IMR-90 (cell line): ENCODE measurements around the gene FBP1. TPM values are rescaled to one million over a fixed set of nuclear protein-coding genes. Genes with fewer than 3 reads are reported as not detected.

Experiments used
- ATAC-seq: fragments of 200-7000 bp; cut with Tn5 transposase; 2 replicates; pipeline ENCODE4 v1.9.1; 2020; ENCODE audit warnings: low read depth, mild to moderate bottlenecking, moderate library complexity
- BruUV-seq: library from RNA; stranded (reverse); fragments of 400-500 nt; replicated peaks from 2 replicates; lab custom pipeline; 2021; lab: Mats Ljungman, UMichigan
- CTCF ChIA-PET: fragments of 300-600 bp; formaldehyde crosslinking; extraction: SDS; loops from one replicate; lab custom pipeline; 2021; ENCODE audit warnings: antibody characterized with exemption; lab: Yijun Ruan, JAX
- POLR2A ChIA-PET: fragments of 300-600 bp; sonication (Branson Sonifier 250); formaldehyde crosslinking; loops from one replicate; lab custom pipeline; 2022; ENCODE audit warnings: antibody characterized with exemption; ENCODE audit not compliant: unreplicated experiment; lab: Charles Lee
- DNase-seq: peaks from one replicate; pipeline ENCODE4 v3.0.0; 2013
- H2AFZ ChIP-seq: replicated peaks from 2 replicates; pipeline ENCODE3; 2013; ENCODE audit warnings: low read length, mild to moderate bottlenecking; ENCODE audit not compliant: poor library complexity
- H2AK5ac ChIP-seq: 2 replicates; pipeline ENCODE4 v1.6.1; 2013; ENCODE audit warnings: low read depth, low read length, inconsistent platforms
- H2AK9ac ChIP-seq: replicated peaks from 2 replicates; pipeline ENCODE3; 2013; ENCODE audit warnings: mild to moderate bottlenecking, low read depth, low read length, moderate library complexity; ENCODE audit not compliant: poor library complexity
- H2BK120ac ChIP-seq: 2 replicates; pipeline ENCODE4 v1.6.1; 2013; ENCODE audit warnings: low read depth, low read length, inconsistent platforms
- H2BK15ac ChIP-seq: 3 replicates; pipeline ENCODE4 v1.6.1; 2013; ENCODE audit warnings: low read depth, low read length, inconsistent platforms
- H2BK20ac ChIP-seq: 2 replicates; pipeline ENCODE4 v1.6.1; 2013; ENCODE audit warnings: low read depth, mild to moderate bottlenecking, inconsistent platforms, low read length, moderate library complexity
- H2BK5ac ChIP-seq: 2 replicates; pipeline ENCODE4 v1.6.1; 2013; ENCODE audit warnings: mild to moderate bottlenecking, low read depth, low read length, inconsistent platforms; ENCODE audit not compliant: poor library complexity, severe bottlenecking
- H3K14ac ChIP-seq: replicated peaks from 2 replicates; pipeline ENCODE4 v1.6.1; 2013; ENCODE audit warnings: low read depth, low read length, inconsistent platforms
- H3K18ac ChIP-seq: 2 replicates; pipeline ENCODE4 v1.6.1; 2013; ENCODE audit warnings: low read depth, low read length, control low read depth
- H3K23ac ChIP-seq: 2 replicates; pipeline ENCODE4 v1.6.1; 2013; ENCODE audit warnings: low read depth, low read length, inconsistent platforms
- H3K27ac ChIP-seq: 2 replicates; pipeline ENCODE4 v1.5.1; 2013; ENCODE audit warnings: mild to moderate bottlenecking, control low read depth, low read length; ENCODE audit not compliant: insufficient read depth
- H3K27me3 ChIP-seq: 2 replicates; pipeline ENCODE4 v1.6.1; 2013; ENCODE audit warnings: low read length; ENCODE audit not compliant: control insufficient read depth, insufficient read depth
- H3K36me3 ChIP-seq: 2 replicates; pipeline ENCODE4 v1.6.1; 2013; ENCODE audit warnings: low read length, mixed read lengths; ENCODE audit not compliant: control insufficient read depth, insufficient read depth
- H3K4ac ChIP-seq: 2 replicates; pipeline ENCODE4 v1.6.1; 2013; ENCODE audit warnings: low read depth, low read length, inconsistent platforms
- H3K4me1 ChIP-seq: 2 replicates; pipeline ENCODE4 v1.6.1; 2013; ENCODE audit warnings: low read length, mixed read lengths; ENCODE audit not compliant: control insufficient read depth, insufficient read depth
- H3K4me2 ChIP-seq: 2 replicates; pipeline ENCODE4 v1.6.1; 2013; ENCODE audit warnings: low read depth, mild to moderate bottlenecking, control low read depth, low read length, moderate library complexity
- H3K4me3 ChIP-seq: 2 replicates; pipeline ENCODE4 v1.5.1; 2013; ENCODE audit warnings: low read depth, mild to moderate bottlenecking, control low read depth, low read length, moderate library complexity; ENCODE audit not compliant: insufficient read depth
- H3K56ac ChIP-seq: 2 replicates; pipeline ENCODE4 v1.6.1; 2013; ENCODE audit warnings: low read length, inconsistent platforms; ENCODE audit not compliant: insufficient read depth; ENCODE audit errors: extremely low read depth
- H3K79me1 ChIP-seq, 2 experiments: 2 replicates each; pipeline ENCODE4 v1.6.1; 2013; ENCODE audit warnings: low read length in 2 of 2, inconsistent platforms in 1 of 2, low read depth in 1 of 2
- H3K9ac ChIP-seq: 2 replicates; pipeline ENCODE4 v1.6.1; 2013; ENCODE audit warnings: low read depth, low read length, control low read depth
- H3K9me1 ChIP-seq: 2 replicates; pipeline ENCODE4 v1.6.1; 2013; ENCODE audit warnings: low read length, inconsistent platforms; ENCODE audit not compliant: insufficient read depth
- H3K9me3 ChIP-seq: 2 replicates; pipeline ENCODE4 v1.6.1; 2013; ENCODE audit warnings: low read length; ENCODE audit not compliant: control insufficient read depth, insufficient read depth
- H4K20me1 ChIP-seq: 2 replicates; pipeline ENCODE4 v1.6.1; 2013; ENCODE audit warnings: low read length, inconsistent platforms; ENCODE audit not compliant: insufficient read depth
- H4K5ac ChIP-seq: 2 replicates; pipeline ENCODE4 v1.6.1; 2013; ENCODE audit warnings: mild to moderate bottlenecking, low read depth, low read length, control low read depth
- H4K8ac ChIP-seq, 2 experiments: 2 replicates each; pipeline ENCODE4 v1.6.1; 2013; ENCODE audit warnings: low read depth in 2 of 2, low read length in 2 of 2, control low read depth in 1 of 2, inconsistent platforms in 1 of 2
- H4K91ac ChIP-seq: 2 replicates; pipeline ENCODE4 v1.6.1; 2013; ENCODE audit warnings: low read depth, low read length, inconsistent platforms; ENCODE audit not compliant: insufficient read depth
- BHLHE40 ChIP-seq: fragments of 150-350 bp; IDR thresholded peaks from 2 replicates; pipeline ENCODE4 v1.6.1; 2016; ENCODE audit warnings: mild to moderate bottlenecking, low read depth, low read length
- MAZ ChIP-seq: IDR thresholded peaks from 2 replicates; pipeline ENCODE4 v1.6.1; 2012; ENCODE audit warnings: low read depth, mild to moderate bottlenecking, low read length, improper control_type of control experiment, moderate library complexity, borderline replicate concordance
- MXI1 ChIP-seq: IDR thresholded peaks from 2 replicates; pipeline ENCODE4 v1.6.1; 2012; ENCODE audit warnings: low read depth, mild to moderate bottlenecking, low read length, moderate library complexity, borderline replicate concordance
- RAD21 ChIP-seq: IDR thresholded peaks from 2 replicates; pipeline ENCODE4 v1.6.1; 2012; ENCODE audit warnings: low read length, improper control_type of control experiment
- SMC3 ChIP-seq: fragments of 150-350 bp; IDR thresholded peaks from 2 replicates; pipeline ENCODE4 v1.6.1; 2016; ENCODE audit warnings: low read depth, mild to moderate bottlenecking, antibody characterized with exemption, low read length, moderate library complexity
- WGBS, 2 experiments: methylation state at CpG; one replicate each; pipeline versions ENCODE4 v1.1.5 to v1.1.7; 2013; ENCODE audit warnings: missing lambda C conversion rate in 2 of 2; ENCODE audit not compliant: insufficient read length in 1 of 2; ENCODE audit errors: extremely low coverage in 2 of 2; 5-methylcytosine and 5-hydroxymethylcytosine counted together
- dilution Hi-C: fragments of 300-500 bp; cut with HindIII; formaldehyde crosslinking; loops from one replicate; pipeline ENCODE4 v1.14.3; 2018; ENCODE audit warnings: low sequenced_read_pairs; ENCODE audit not compliant: unreplicated experiment
- in situ Hi-C: fragments of 300-500 bp; cut with MboI; formaldehyde crosslinking; loops from 3 replicates; pipeline ENCODE4 v1.14.3; 2019; ENCODE audit warnings: low sequenced_read_pairs, inconsistent platforms, mixed read lengths
- intact Hi-C: fragments of 100-400 bp; cut with micrococcal nuclease; formaldehyde crosslinking; loops from 2 replicates; pipeline ENCODE4 v1.10.0; 2022
- polyA plus RNA-seq, 3 experiments: library from polyadenylated mRNA; depleted of rRNA; stranded (reverse); fragments of >200 nt; gene quantifications; 2 replicates each; pipeline ENCODE4 v1.2.3, GENCODE V29; 2012; ENCODE audit warnings: low replicate concordance in 1 of 3
- total RNA-seq: library from RNA; depleted of rRNA; stranded (reverse); fragments of >200 nt; gene quantifications from 2 replicates; pipeline ENCODE4 v1.2.3, GENCODE V29; 2012
- TF ChIP-seq, protein P1 (sequence below): fragments of 150-350 bp; IDR thresholded peaks from 2 replicates; pipeline ENCODE4 v1.6.1; 2016; ENCODE audit warnings: low read depth, mild to moderate bottlenecking, low read length, moderate library complexity, borderline replicate concordance
- TF ChIP-seq, protein P2 (sequence below): conservative IDR thresholded peaks from 2 replicates; pipeline ENCODE4 v1.5.1; 2012; ENCODE audit warnings: mild to moderate bottlenecking, low read depth, low read length, improper control_type of control experiment

Gene FBP1
- total and polyA plus RNA-seq, 2 of the 4 experiments (the other 2 are of a cell fraction), result not detected

DNA sequence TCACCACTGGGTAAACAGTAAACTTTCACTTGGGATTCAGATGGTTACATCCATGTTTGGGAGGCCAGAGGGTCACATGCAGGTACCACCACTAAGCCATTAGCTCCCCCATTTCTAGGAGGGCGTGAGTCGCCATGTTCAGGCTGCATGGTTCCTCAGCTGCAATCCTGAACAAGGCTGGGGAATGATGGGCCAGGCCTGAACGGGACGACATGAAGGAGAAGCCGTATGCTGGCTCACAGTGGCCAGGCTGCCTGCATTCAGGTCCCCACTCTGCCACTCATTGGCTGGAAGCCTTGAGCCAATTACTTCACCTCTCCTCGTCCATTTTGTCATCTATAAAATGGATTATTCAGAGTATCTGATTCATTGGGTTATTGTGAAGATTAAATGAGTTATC, 36.7 kb downstream of the FBP1 start:
- Histone ChIP-seq H4K91ac (no peak overlapping the region), H3K18ac (no peak overlapping the region), H2BK15ac (no peak overlapping the region), H3K23ac (no peak overlapping the region), H4K8ac (no peak overlapping the region), H3K79me1 (no peaks in the 10 kb centered on the region), H3K14ac (no peak overlapping the region), H4K5ac (no peak overlapping the region), H2AFZ (no peak overlapping the region), H3K4me2 (no peak overlapping the region), H3K4me1 (no peaks in the 10 kb centered on the region), H3K9me1 (no peaks in the 10 kb centered on the region), H2AK9ac (no peak overlapping the region), H4K20me1 (no peaks in the 10 kb centered on the region), H2BK5ac (no peak overlapping the region), H3K4me3 (no peak overlapping the region), H2BK20ac (no peak overlapping the region), H3K9me3 (no peaks in the 10 kb centered on the region), H2AK5ac (no peak overlapping the region), H3K56ac (no peak overlapping the region), H2BK120ac (no peak overlapping the region), H3K27ac (no peak overlapping the region), H3K27me3 (peaks cover 26% of the 10 kb centered on the region), H3K36me3 (no peaks in the 10 kb centered on the region), H3K4ac (no peak overlapping the region), H3K9ac (no peak overlapping the region)
- dilution Hi-C loops (no loop called here), in situ Hi-C loops (no loop called here), intact Hi-C loops (no loop called here)
- no peak for DNase-seq
- BruUV-seq, result no TSS peak
- no peak for ATAC-seq
- ChIA-PET CTCF (no interaction called here), POLR2A (no interaction called here)
- 80% methylated on average over 1 of the region's 6 CpGs; no CpG with 5 or more reads in 1 of the 2 experiments for WGBS, 2 experiments
- TF ChIP-seq, protein P1, sequence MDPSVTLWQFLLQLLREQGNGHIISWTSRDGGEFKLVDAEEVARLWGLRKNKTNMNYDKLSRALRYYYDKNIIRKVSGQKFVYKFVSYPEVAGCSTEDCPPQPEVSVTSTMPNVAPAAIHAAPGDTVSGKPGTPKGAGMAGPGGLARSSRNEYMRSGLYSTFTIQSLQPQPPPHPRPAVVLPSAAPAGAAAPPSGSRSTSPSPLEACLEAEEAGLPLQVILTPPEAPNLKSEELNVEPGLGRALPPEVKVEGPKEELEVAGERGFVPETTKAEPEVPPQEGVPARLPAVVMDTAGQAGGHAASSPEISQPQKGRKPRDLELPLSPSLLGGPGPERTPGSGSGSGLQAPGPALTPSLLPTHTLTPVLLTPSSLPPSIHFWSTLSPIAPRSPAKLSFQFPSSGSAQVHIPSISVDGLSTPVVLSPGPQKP, result no peak
- TF ChIP-seq BHLHE40, result no peak
- no peak for TF ChIP-seq SMC3
- no peak for TF ChIP-seq MAZ
- TF ChIP-seq, protein P2, sequence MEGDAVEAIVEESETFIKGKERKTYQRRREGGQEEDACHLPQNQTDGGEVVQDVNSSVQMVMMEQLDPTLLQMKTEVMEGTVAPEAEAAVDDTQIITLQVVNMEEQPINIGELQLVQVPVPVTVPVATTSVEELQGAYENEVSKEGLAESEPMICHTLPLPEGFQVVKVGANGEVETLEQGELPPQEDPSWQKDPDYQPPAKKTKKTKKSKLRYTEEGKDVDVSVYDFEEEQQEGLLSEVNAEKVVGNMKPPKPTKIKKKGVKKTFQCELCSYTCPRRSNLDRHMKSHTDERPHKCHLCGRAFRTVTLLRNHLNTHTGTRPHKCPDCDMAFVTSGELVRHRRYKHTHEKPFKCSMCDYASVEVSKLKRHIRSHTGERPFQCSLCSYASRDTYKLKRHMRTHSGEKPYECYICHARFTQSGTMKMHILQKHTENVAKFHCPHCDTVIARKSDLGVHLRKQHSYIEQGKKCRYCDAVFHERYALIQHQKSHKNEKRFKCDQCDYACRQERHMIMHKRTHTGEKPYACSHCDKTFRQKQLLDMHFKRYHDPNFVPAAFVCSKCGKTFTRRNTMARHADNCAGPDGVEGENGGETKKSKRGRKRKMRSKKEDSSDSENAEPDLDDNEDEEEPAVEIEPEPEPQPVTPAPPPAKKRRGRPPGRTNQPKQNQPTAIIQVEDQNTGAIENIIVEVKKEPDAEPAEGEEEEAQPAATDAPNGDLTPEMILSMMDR, result no peak
- TF ChIP-seq MXI1, result no peak
- TF ChIP-seq RAD21, result no peak
